SK-N-SH (cell line): Measurements from ENCODE around the gene CCDC187.

ENCODE experiments used
- CTCF ChIP-seq: fragments of 200-600 bp; sonication (generic); IDR thresholded peaks from 2 replicates; pipeline ENCODE4 v1.6.1; 2017; ENCODE audit warnings: antibody characterized with exemption, mild to moderate bottlenecking, moderate library complexity
- EZH2phosphoT487 ChIP-seq: fragments of 200-600 bp; sonication (generic); IDR thresholded peaks from 2 replicates; pipeline ENCODE4 v1.6.1; 2017; ENCODE audit warnings: low read depth, mixed run types, mild to moderate bottlenecking, antibody characterized with exemption, moderate library complexity, borderline replicate concordance
- FOXJ3 ChIP-seq: sonication (generic); formaldehyde crosslinking; IDR thresholded peaks from 2 replicates; pipeline ENCODE4 v1.5.1; 2020; ENCODE audit warnings: mild to moderate bottlenecking, missing genetic modification reagents
- GABPA ChIP-seq: IDR thresholded peaks from 2 replicates; pipeline ENCODE4 v1.4.0; 2012; ENCODE audit warnings: low read depth, mild to moderate bottlenecking
- GATA2 ChIP-seq: sonication (generic); formaldehyde crosslinking; IDR thresholded peaks from 2 replicates; pipeline ENCODE4 v1.5.0; 2020; ENCODE audit warnings: mild to moderate bottlenecking, missing genetic modification reagents
- IRF3 ChIP-seq: fragments of 150-350 bp; IDR thresholded peaks from 2 replicates; pipeline ENCODE4 v1.6.1; 2016; ENCODE audit warnings: mild to moderate bottlenecking, low read depth, low read length
- MXI1 ChIP-seq: IDR thresholded peaks from 2 replicates; pipeline ENCODE4 v1.6.1; 2012; ENCODE audit warnings: mild to moderate bottlenecking, low read depth, low read length, improper control_type of control experiment
- POLR2AphosphoS5 ChIP-seq: IDR thresholded peaks from 2 replicates; pipeline ENCODE4 v1.6.1; 2012; ENCODE audit warnings: low read depth, low read length
- SIN3A ChIP-seq: IDR thresholded peaks from 2 replicates; pipeline ENCODE4 v1.6.1; 2012; ENCODE audit warnings: low read depth, mild to moderate bottlenecking, low read length, moderate library complexity, borderline replicate concordance
- TEAD4 ChIP-seq: IDR thresholded peaks from 2 replicates; pipeline ENCODE4 v1.4.0; 2012; ENCODE audit warnings: mild to moderate bottlenecking, borderline replicate concordance; ENCODE audit not compliant: insufficient read depth

DNA sequence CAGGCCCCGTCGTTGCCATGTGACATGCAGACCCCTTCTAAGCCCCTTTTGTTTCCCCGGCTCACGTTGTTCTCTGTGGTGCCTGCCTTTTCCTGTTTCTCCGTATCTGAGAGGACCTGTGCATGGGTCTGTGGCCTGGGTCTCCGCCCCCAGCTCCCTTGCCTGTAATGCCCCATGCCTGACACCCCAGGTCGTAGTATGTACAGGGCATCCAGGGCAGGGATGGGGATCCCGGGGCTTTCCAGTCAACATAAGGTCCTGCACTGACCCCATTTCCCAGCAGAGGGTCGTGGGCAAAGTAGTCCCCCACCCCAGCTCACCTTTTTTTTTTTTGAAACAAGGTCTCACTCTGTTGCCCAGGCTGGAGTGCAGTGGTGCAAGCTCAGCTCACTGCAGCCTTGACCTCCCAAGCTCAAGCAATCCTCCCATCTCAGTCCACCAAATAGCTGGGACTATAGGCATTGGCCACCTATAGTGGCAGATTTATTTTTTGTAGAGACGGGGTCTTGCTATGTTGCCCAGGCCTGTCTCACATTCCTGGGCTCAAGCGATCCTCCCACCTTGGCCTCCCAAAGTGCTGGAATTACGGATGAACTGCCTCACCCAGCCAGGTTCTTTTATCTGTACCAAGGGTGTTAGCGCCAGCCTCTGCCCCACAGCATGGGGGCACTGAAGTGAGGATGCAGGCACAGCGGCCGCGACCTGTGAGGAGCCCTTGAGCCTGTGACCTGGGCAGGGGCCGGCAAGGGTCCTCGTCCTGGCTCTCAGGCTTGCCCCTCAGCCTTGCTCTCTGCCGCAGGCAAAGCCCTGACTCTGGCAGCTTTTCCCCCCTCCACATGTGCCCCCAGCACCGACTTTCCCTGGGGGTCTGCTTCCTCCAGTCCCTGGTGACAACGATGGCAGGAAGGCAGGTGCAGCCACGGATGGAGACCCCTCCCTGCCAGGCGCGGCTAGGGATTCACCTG lies 39.2 kb downstream of the CCDC187 start:
- no peak for TF ChIP-seq SIN3A
- no peak for TF ChIP-seq CTCF
- no peak for TF ChIP-seq FOXJ3 (CRISPR knock-in tag)
- TF ChIP-seq GATA2 (CRISPR knock-in tag) = no peak
- TF ChIP-seq POLR2AphosphoS5 = no peak
- TF ChIP-seq IRF3 = no peak
- no peak for TF ChIP-seq EZH2phosphoT487
- no peak for TF ChIP-seq MXI1
- TF ChIP-seq TEAD4 = no peak
- TF ChIP-seq GABPA = no peak
